Bronchial epithelial cell (primary cell): ENCODE measurements around the gene TUBA8. TPM values are rescaled to one million over a fixed set of nuclear protein-coding genes. Genes with fewer than 3 reads are reported as not detected.
"Not testable (repeated sequence)": the region's sequence is repeated elsewhere in the genome, so short reads cannot be mapped to it uniquely, and the experiment has no call there.

ENCODE experiments used
- DNase-seq: peaks from one replicate; pipeline ENCODE4 v3.0.0-alpha.2; 2010; ENCODE audit warnings: low read depth
- FAIRE-seq: peaks from 2 replicates; lab custom pipeline; 2011; peaks lifted over from hg19 to GRCh38; lab: Jason Lieb, UNC
- H3K27me3 ChIP-seq: 2 replicates; pipeline ENCODE4 v1.5.1; 2011; ENCODE audit warnings: low read length; ENCODE audit not compliant: control insufficient read depth, insufficient read depth
- H3K36me3 ChIP-seq: 2 replicates; pipeline ENCODE4 v1.5.1; 2011; ENCODE audit warnings: low read length; ENCODE audit not compliant: control insufficient read depth, insufficient read depth
- H3K4me3 ChIP-seq: 2 replicates; pipeline ENCODE4 v1.5.1; 2011; ENCODE audit warnings: mild to moderate bottlenecking, low read depth, low read length, control low read depth
- CTCF ChIP-seq: IDR thresholded peaks from 2 replicates; pipeline ENCODE4 v1.5.1; 2011; ENCODE audit warnings: mild to moderate bottlenecking, moderate library complexity, low read length, control low read depth, inconsistent platforms; ENCODE audit not compliant: insufficient read depth, severe bottlenecking
- total RNA-seq: library from RNA; depleted of rRNA; stranded (reverse); fragments of >200 nt; gene quantifications from 2 replicates; pipeline ENCODE4 v1.2.1, GENCODE V29; 2014

The TUBA8 gene
- total RNA-seq, 1 donor from 2014 or later: 0.26 TPM

DNA sequence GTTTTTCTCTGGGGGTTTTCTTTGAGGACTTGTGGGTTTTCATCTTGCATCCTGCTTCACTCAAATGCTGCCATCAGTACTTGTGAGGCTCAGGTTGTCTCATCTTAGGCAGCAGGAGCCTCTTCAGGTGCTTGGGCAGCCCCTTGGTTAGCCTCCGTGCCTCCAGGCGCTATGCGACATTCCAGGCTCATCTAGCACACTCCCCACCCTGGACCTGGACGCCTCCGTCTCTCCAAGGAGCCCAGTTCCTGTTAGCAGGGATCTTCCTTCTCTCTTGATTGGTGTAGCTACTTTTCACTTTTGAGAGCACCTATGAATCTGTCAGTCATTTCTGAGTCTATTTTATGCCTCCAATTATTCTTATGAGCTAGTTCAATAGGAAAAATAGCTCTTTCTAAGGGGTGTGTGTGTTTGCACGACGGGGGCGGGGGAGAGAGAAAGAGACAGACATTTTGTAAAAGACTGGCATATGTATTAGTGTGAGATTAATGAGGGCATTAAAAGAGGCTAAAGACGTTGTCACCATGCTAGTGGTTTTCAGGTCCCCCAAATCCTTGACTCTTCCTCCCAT lies 7.8 kb downstream of the TUBA8 start:
- TF ChIP-seq CTCF: no peak
- H3K27me3 ChIP-seq: peaks cover 2% of the 10 kb centered on the region
- DNase-seq (no peak), FAIRE-seq (no peak)
- H3K36me3 ChIP-seq: no peaks in the 10 kb centered on the region
- no peak overlapping the region for H3K4me3 ChIP-seq

DNA sequence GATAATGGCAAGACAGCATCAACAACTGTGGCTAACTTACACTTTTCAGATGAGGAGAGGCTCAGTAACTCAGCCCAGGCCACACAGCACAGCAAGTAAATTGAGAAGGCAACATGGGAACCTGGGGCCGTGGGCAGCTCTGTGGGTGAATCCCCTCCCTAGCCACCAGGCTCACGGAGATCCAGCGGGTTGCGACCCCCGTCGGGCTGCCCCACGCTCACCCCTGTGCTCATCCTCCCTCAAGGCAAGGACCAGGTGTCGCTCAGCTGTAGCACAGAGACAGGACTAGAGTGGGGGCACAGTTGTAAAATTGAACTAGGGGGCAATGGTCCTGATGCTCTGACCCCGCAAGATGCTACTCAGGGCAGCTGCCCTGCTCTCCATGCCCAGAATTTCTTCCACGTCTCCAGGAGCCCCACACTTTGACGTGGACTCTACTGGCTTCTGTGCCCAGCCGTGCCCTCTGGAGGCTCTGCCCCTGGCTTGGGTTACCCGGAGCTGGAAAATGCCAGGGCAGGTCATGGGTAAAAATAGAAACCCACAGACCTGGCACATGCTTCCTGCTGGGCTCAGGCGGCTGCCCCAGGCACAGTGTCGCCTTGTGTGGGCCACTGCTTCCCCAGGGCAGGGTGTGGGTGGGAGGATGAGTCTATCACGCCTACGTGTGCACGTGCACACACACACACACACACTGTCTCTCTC lies 9.0 kb downstream of the TUBA8 start:
- DNase-seq (no peak), FAIRE-seq (no peak)
- no peak overlapping the region for H3K4me3 ChIP-seq
- no peak for TF ChIP-seq CTCF
- H3K27me3 ChIP-seq: no peaks in the 10 kb centered on the region
- no peaks in the 10 kb centered on the region for H3K36me3 ChIP-seq

GRCh38 chr22:18120857-18121256 lies 10.2 kb downstream of the TUBA8 start:
- DNase-seq: no peak
- FAIRE-seq: no peak
- Histone ChIP-seq H3K27me3 (no peaks in the 10 kb centered on the region), H3K4me3 (no peak overlapping the region), H3K36me3 (no peaks in the 10 kb centered on the region)
- no peak for TF ChIP-seq CTCF

- no peak for DNase-seq
- FAIRE-seq: no peak
- H3K36me3 ChIP-seq: no peaks in the 10 kb centered on the region
- TF ChIP-seq CTCF: no peak
- H3K4me3 ChIP-seq: no peak overlapping the region
- H3K27me3 ChIP-seq: no peaks in the 10 kb centered on the region
Measured at GRCh38 chr22:18121506-18121905, 10.9 kb downstream of the TUBA8 start.

GRCh38 chr22:18121954-18122554 lies 11.4 kb downstream of the TUBA8 start:
- H3K27me3 ChIP-seq: no peaks in the 10 kb centered on the region
- DNase-seq (no peak), FAIRE-seq (no peak)
- no peak for TF ChIP-seq CTCF
- no peak overlapping the region for H3K4me3 ChIP-seq
- no peaks in the 10 kb centered on the region for H3K36me3 ChIP-seq

GRCh38 chr22:18123476-18124025 lies 12.9 kb downstream of the TUBA8 start:
- not testable (repeated sequence) for DNase-seq, FAIRE-seq, H3K4me3 ChIP-seq, H3K36me3 ChIP-seq, H3K27me3 ChIP-seq
